Choroid plexus epithelial cell (primary cell): ENCODE results near the gene MLPH.

ENCODE experiments used
- DNase-seq: peaks from one replicate; pipeline ENCODE4 v3.0.0-alpha.2; 2010; ENCODE audit warnings: low read depth
- H3K4me3 ChIP-seq: 2 replicates; pipeline ENCODE4 v1.5.1; 2011; ENCODE audit warnings: low read depth, mild to moderate bottlenecking, control low read depth, low read length, moderate library complexity
- TF ChIP-seq, protein P1 (sequence below): conservative IDR thresholded peaks from 2 replicates; pipeline ENCODE4 v1.5.1; 2011; ENCODE audit warnings: low read depth, mild to moderate bottlenecking, control low read depth, inconsistent platforms, low read length, moderate library complexity

MLPH gene

DNA sequence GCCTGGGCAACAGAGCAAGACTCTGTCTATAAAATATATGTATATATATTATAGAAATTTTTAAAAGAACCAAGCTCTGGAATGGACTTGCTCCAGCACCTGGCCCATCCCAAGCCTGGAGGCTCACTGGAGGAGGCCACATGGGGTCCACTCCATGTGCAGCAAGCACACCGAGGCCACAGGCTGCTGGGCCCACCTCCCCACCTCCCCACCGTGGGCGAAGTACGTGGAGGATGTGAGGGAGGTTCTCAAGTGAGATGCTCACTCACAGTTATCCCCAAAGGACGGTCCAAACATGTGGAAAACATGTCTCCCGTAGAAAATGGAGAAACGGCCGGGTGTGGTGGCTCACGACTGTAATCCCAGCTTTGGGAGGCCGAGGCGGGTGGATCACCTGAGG lies 117.3 kb downstream of the MLPH start:
- no peak overlapping the region for H3K4me3 ChIP-seq
- no peak for DNase-seq
- TF ChIP-seq, protein P1, sequence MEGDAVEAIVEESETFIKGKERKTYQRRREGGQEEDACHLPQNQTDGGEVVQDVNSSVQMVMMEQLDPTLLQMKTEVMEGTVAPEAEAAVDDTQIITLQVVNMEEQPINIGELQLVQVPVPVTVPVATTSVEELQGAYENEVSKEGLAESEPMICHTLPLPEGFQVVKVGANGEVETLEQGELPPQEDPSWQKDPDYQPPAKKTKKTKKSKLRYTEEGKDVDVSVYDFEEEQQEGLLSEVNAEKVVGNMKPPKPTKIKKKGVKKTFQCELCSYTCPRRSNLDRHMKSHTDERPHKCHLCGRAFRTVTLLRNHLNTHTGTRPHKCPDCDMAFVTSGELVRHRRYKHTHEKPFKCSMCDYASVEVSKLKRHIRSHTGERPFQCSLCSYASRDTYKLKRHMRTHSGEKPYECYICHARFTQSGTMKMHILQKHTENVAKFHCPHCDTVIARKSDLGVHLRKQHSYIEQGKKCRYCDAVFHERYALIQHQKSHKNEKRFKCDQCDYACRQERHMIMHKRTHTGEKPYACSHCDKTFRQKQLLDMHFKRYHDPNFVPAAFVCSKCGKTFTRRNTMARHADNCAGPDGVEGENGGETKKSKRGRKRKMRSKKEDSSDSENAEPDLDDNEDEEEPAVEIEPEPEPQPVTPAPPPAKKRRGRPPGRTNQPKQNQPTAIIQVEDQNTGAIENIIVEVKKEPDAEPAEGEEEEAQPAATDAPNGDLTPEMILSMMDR = no peak
